Progenitor cell of endocrine pancreas (in vitro differentiated cells): ENCODE results near the gene PRELP. TPM values are rescaled to one million over a fixed set of nuclear protein-coding genes. Genes with fewer than 3 reads are reported as not detected.

Experiments
- DNase-seq: peaks from one replicate; pipeline ENCODE4 v3.0.0; 2021; ENCODE audit warnings: low spot score; ENCODE audit not compliant: unreplicated experiment
- H3K27ac Mint-ChIP-seq: 2 replicates; pipeline ENCODE4 v1.8.0; 2021; ENCODE audit warnings: mild to moderate bottlenecking, moderate library complexity, mixed read lengths
- H3K27me3 Mint-ChIP-seq: 2 replicates; pipeline ENCODE4 v1.8.0; 2021; ENCODE audit warnings: mixed read lengths
- H3K36me3 Mint-ChIP-seq: 2 replicates; pipeline ENCODE4 v1.8.0; 2022; ENCODE audit warnings: mixed read lengths; ENCODE audit not compliant: insufficient read depth
- H3K4me1 Mint-ChIP-seq: 2 replicates; pipeline ENCODE4 v1.8.0; 2021; ENCODE audit warnings: low read depth, mixed read lengths
- H3K4me3 Mint-ChIP-seq: 2 replicates; pipeline ENCODE4 v1.8.0; 2021; ENCODE audit warnings: low read depth, mild to moderate bottlenecking, moderate library complexity, mixed read lengths
- H3K9me3 Mint-ChIP-seq: 2 replicates; pipeline ENCODE4 v1.8.0; 2021; ENCODE audit warnings: low read depth, mixed read lengths
- total RNA-seq: library from RNA; stranded (reverse); gene quantifications from 2 replicates; pipeline ENCODE4 v1.2.1, GENCODE V29; 2021
- TF ChIP-seq, protein P1 (sequence below): fragments of 200-600 bp; sonication (generic); IDR thresholded peaks from one replicate; pipeline ENCODE4 v1.5.0; 2021; ENCODE audit warnings: antibody characterized with exemption, mild to moderate bottlenecking; ENCODE audit not compliant: unreplicated experiment

PRELP gene
- total RNA-seq, 1 donor from 2014 or later, result 0.14 TPM

DNA sequence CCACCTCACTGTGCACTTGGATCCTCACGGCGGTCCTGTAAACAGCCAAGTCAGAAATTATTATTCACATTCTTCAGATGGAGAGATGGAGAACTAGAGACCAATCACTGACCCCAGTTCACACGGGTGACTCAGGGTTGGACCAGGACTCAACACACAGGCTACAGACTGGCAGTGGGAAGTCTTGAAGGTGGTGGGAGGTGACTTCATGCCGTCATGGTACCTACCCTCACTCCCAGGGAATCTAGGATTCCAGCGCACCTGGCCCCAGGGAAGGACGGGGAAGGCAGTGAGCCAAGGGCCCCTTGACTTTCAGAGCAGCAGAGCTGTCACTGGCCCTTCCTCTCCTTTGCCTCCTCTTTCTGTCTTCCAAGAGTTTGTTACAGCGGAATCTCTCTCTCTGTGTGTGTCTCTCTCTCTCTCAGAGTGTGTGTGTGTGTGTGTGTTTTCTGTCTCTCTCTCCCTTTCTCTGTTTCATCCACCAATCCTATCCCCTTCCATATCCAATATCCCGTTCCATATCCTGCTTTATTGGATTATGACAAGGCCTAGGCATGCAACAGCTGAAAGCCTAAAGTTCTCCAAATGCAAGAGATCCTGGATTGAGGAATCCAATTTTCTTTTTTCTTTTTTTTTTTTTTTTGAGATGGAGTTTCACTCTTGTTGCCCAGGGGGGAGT, 30.1 kb downstream of the PRELP start:
- DNase-seq, result no peak
- Mint-ChIP-seq H3K9me3 (no peaks in the 10 kb centered on the region), H3K4me3 (no peak overlapping the region), H3K36me3 (no peaks in the 10 kb centered on the region), H3K27ac (no peak overlapping the region), H3K27me3 (peaks cover 24% of the 10 kb centered on the region), H3K4me1 (peaks cover 8% of the 10 kb centered on the region)
- TF ChIP-seq, protein P1, sequence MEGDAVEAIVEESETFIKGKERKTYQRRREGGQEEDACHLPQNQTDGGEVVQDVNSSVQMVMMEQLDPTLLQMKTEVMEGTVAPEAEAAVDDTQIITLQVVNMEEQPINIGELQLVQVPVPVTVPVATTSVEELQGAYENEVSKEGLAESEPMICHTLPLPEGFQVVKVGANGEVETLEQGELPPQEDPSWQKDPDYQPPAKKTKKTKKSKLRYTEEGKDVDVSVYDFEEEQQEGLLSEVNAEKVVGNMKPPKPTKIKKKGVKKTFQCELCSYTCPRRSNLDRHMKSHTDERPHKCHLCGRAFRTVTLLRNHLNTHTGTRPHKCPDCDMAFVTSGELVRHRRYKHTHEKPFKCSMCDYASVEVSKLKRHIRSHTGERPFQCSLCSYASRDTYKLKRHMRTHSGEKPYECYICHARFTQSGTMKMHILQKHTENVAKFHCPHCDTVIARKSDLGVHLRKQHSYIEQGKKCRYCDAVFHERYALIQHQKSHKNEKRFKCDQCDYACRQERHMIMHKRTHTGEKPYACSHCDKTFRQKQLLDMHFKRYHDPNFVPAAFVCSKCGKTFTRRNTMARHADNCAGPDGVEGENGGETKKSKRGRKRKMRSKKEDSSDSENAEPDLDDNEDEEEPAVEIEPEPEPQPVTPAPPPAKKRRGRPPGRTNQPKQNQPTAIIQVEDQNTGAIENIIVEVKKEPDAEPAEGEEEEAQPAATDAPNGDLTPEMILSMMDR, result no peak

DNA sequence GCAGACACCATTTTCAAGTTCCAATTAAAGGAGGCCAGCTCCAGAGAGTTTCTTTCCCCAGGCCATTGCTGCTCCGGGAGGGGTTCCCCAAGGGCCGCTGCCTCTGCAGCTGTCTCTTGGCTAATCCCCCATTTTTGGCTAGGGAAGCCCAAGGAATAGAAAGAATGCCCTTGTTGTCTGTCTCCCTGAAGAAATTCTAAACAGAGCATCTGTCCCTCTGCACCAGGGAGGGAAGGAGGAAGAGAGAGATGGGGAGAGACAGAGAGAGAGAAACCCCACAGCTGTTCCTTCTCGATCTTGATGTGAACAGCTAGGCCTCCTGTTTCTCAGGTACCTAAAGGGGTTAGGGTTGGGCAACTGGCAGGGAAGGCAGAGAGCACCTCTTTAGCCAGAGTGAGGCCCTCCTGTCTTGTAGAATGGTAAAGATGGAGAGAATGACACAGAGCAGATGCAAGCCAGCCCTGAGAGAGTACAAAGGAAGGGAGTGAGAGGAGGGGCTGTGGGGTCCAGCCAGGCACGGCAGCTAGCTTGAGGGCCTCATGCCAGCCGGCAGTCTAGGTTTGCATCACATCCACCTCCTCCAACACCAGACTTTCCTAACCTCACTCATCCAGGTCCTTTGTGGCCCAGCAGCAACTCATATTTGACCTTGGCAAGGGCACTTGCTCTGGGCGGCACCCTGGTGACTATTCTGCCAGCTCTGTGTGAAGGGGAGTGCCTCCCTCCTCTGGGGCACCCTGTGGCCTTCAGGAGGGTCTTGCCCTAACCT, 31.4 kb downstream of the PRELP start:
- H3K27me3 Mint-ChIP-seq, result peaks cover 27% of the 10 kb centered on the region
- H3K36me3 Mint-ChIP-seq, result no peaks in the 10 kb centered on the region
- no peaks in the 10 kb centered on the region for H3K9me3 Mint-ChIP-seq
- no peak overlapping the region for H3K27ac Mint-ChIP-seq
- TF ChIP-seq, protein P1, result no peak
- H3K4me1 Mint-ChIP-seq, result peaks cover 8% of the 10 kb centered on the region
- DNase-seq, result no peak
- no peak overlapping the region for H3K4me3 Mint-ChIP-seq

- TF ChIP-seq, protein P1, result no peak
- no peaks in the 10 kb centered on the region for H3K9me3 Mint-ChIP-seq
- DNase-seq, result no peak
- H3K27me3 Mint-ChIP-seq, result peaks cover 30% of the 10 kb centered on the region
- H3K36me3 Mint-ChIP-seq, result no peaks in the 10 kb centered on the region
- peaks cover 13% of the 10 kb centered on the region for H3K4me1 Mint-ChIP-seq
- H3K27ac Mint-ChIP-seq, result no peak overlapping the region
- no peak overlapping the region for H3K4me3 Mint-ChIP-seq
Measured at GRCh38 chr1:203507759-203508158, 32.2 kb downstream of the PRELP start.

DNA sequence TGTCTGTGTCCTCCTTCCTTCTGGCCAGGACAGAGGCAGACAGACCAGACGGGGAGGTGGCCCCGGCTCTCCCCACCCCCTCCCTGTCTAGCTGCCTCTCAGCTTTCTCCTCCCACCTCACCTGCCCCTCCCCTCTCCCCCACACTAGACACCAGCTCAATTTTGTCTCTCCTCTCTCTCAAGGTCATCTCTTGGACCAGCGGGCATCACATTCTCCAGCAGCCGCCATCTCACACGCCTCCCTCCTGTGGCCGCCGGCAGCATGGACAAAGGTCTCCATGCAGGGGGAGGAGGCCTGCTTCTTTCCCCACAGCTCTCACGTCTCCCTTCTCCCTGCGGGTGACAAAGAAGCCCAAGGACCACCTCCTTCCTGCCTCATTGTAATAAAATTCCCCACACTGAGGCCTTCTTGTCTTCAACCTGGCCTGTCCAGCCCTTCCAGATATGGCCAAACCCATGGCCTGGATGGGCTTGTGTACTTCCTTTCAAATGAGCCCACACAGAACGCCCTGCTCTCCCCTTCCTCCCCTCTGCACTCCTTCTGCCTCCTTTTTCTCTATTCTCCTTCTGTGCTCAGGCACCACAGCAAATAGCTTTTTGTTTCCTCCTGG, 33.0 kb downstream of the PRELP start:
- DNase-seq, result no peak
- TF ChIP-seq, protein P1, result peak; percentile 30
- Mint-ChIP-seq H3K4me1 (peaks cover 21% of the 10 kb centered on the region), H3K9me3 (no peaks in the 10 kb centered on the region), H3K36me3 (no peaks in the 10 kb centered on the region), H3K4me3 (no peak overlapping the region), H3K27ac (peak overlapping the region; percentile 80), H3K27me3 (peaks cover 25% of the 10 kb centered on the region)

DNA sequence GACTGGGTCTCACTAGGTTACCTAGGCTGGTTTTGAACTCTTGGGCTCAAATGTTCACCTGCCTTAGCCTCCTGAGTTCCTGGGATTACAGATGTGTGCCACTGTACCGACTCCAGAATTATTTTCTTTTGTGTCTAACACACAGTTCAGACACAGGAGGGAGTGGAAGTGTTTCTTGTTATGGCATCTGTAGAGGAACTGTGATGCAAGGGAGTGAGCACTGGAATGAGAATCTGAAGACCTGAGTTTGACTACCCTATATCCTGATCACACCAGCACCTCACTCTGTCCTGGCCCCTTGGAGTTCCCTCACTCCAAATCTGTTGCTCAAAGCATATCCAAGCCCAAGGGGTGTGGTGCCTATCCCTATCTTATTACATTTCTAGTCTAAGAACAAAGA, 33.5 kb downstream of the PRELP start:
- TF ChIP-seq, protein P1, result no peak
- no peaks in the 10 kb centered on the region for H3K36me3 Mint-ChIP-seq
- H3K27me3 Mint-ChIP-seq, result peaks cover 22% of the 10 kb centered on the region
- no peaks in the 10 kb centered on the region for H3K9me3 Mint-ChIP-seq
- no peak overlapping the region for H3K4me3 Mint-ChIP-seq
- no peak overlapping the region for H3K27ac Mint-ChIP-seq
- no peak for DNase-seq
- H3K4me1 Mint-ChIP-seq, result peaks cover 25% of the 10 kb centered on the region
